Activated naive CD8-positive, alpha-beta T cell treated with anti-CD3 and anti-CD28 coated beads, Interleukin-2, amount 50 U/mL, for 24 hours (primary cell): Measurements from ENCODE around the gene DNASE1L2.
"Not testable (repeated sequence)": the region's sequence is repeated elsewhere in the genome, so short reads cannot be mapped to it uniquely, and the experiment has no call there.

Experiments
- ATAC-seq: fragments of 150-1000 bp; cut with Tn5 transposase; one replicate; pipeline ENCODE4 v1.10.0; 2021
- DNase-seq: peaks from one replicate; pipeline ENCODE4 v3.0.0; 2021
- H3K27ac Mint-ChIP-seq: one replicate; pipeline ENCODE4 v1.8.0; 2021; ENCODE audit warnings: mild to moderate bottlenecking, mixed read lengths
- H3K27me3 Mint-ChIP-seq: one replicate; pipeline ENCODE4 v1.8.0; 2021; ENCODE audit warnings: mixed read lengths
- H3K36me3 Mint-ChIP-seq: one replicate; pipeline ENCODE4 v1.8.0; 2021; ENCODE audit warnings: low read depth, mixed read lengths
- H3K4me1 Mint-ChIP-seq: one replicate; pipeline ENCODE4 v1.8.0; 2021; ENCODE audit warnings: mixed read lengths
- H3K4me3 Mint-ChIP-seq: one replicate; pipeline ENCODE4 v1.8.0; 2021; ENCODE audit warnings: mild to moderate bottlenecking, moderate library complexity, mixed read lengths
- H3K9me3 Mint-ChIP-seq: one replicate; pipeline ENCODE4 v1.8.0; 2021; ENCODE audit warnings: mixed read lengths

DNASE1L2 gene

DNA sequence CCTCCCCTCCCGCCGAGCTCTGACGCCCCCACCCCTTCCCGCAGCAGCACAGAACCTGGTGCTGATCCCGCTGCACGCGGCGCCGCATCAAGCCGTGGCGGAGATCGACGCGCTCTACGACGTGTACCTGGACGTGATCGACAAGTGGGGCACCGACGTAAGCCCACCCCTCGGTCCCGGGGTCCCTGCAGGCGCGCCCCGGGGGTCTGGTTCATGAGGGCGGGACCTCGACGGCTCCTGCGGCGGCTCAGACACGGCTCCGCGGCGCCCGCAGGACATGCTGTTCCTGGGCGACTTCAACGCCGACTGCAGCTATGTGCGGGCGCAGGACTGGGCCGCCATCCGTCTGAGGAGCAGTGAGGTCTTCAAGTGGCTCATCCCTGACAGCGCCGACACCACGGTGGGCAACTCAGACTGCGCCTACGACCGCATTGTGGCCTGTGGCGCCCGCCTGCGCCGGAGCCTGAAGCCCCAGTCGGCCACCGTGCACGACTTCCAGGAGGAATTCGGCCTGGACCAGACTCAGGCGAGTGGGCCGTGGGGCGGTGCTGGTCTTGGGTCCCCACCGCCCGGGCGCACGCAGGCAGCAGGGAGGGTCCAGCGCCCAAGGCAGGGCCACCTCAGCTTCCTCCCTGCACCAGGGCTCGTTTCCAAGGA lies 1.4 kb downstream of the DNASE1L2 start:
- H3K4me1 Mint-ChIP-seq: no peaks in the 10 kb centered on the region
- no peak overlapping the region for H3K27ac Mint-ChIP-seq
- no peak overlapping the region for H3K4me3 Mint-ChIP-seq
- DNase-seq: no peak
- no peaks in the 10 kb centered on the region for H3K27me3 Mint-ChIP-seq
- no peak for ATAC-seq
- H3K9me3 Mint-ChIP-seq: no peaks in the 10 kb centered on the region
- peaks cover 14% of the 10 kb centered on the region for H3K36me3 Mint-ChIP-seq

DNA sequence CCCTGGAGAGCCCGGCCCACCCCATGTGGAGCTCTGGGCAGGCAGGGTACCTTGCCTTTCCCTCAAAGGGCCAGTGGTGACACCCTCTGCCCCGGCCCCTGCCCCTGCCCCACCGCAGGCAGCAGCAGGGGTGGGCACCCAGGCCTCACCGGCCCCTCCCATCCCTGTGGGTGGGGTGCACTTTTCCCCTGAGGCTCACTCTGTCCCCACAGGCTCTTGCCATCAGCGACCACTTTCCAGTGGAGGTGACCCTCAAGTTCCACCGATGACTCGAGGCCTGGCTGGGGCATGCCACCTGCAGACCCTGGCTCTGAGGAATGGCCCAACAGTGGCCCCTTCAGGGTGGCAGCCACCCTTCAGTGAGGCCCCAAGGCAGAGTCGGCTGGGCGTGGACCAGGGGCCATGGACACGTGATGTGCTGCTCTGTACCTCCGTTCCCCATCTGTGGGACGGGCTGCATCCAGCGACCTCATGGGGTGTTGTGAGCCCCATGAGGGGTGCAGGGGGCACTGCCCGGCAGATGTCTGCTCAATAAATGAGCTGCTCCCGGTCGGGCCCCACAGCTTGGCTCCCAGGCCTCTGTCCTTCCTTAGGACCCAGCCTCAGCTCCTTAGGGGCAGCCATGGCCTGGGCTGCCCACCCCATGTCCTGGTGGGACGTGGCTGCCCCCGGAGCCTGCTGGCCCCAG lies 2.0 kb downstream of the DNASE1L2 start:
- H3K36me3 Mint-ChIP-seq: peaks cover 14% of the 10 kb centered on the region
- DNase-seq (no peak), ATAC-seq (no peak)
- no peaks in the 10 kb centered on the region for H3K4me1 Mint-ChIP-seq
- H3K27ac Mint-ChIP-seq: no peak overlapping the region
- H3K27me3 Mint-ChIP-seq: no peaks in the 10 kb centered on the region
- H3K9me3 Mint-ChIP-seq: no peaks in the 10 kb centered on the region
- no peak overlapping the region for H3K4me3 Mint-ChIP-seq

DNA sequence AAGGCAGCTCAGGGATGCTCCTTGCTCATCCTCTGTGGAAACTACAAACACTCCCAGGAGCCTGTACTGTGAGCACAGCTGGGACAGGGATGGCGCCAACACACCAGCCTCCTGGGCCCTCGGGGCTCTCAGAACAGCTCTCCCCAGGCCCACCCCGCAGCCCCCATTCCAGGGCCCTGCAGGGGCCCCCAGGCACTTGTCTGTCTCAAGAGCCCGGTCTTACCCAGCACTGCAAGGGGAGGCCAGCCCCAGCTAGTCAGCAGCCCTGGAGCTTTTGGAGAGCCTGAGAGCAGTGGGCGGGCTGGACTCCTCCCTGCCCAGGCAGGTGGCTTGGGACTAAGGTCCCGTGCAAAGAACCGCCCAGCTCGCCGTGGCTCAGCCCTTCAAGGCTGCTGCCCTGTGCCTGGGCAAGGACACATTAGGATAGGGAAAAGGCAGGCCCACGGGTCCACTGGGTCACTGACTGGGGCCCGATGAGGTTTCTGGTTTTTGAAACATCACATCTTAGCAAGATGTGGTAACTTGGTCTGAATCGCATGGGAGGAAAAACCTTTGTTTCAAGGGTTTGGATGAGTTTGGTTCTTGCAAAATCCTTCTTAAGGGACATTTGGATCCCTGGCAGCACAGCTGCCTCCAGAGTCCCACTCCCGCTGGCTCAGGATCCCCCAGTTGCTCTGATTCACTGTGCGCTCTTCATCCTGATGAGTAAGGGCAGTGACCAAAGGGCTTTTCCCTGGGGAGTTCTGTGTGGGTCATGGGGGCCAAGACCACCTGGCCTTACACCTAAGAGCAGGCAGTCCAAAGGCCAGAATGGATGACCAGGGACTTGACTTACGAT lies 2.8 kb downstream of the DNASE1L2 start:
- DNase-seq (no peak), ATAC-seq (no peak)
- no peaks in the 10 kb centered on the region for H3K27me3 Mint-ChIP-seq
- no peak overlapping the region for H3K27ac Mint-ChIP-seq
- H3K36me3 Mint-ChIP-seq: peaks cover 10% of the 10 kb centered on the region
- H3K4me3 Mint-ChIP-seq: no peak overlapping the region
- H3K9me3 Mint-ChIP-seq: no peaks in the 10 kb centered on the region
- no peaks in the 10 kb centered on the region for H3K4me1 Mint-ChIP-seq

DNA sequence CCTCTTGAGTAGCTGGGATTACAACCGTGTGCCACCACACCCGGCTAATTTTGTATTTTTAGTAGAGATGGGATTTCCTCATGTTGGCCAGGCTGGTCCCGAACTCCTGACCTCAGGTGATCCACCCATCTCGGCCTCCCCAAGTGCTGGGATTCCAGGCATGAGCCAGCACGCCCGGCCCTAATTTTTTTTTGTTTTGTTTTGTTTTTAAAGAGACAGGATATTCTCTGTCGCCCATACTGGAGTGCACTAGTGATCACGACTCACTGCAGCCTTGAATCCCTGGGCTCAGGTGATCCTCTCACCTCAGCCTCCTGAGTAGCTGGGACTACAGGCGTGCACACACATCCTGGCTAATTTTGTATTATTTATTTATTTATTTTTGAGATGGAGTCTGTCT lies 4.1 kb downstream of the DNASE1L2 start:
- H3K27me3 Mint-ChIP-seq, H3K36me3 Mint-ChIP-seq, H3K27ac Mint-ChIP-seq, H3K9me3 Mint-ChIP-seq, DNase-seq, H3K4me1 Mint-ChIP-seq, H3K4me3 Mint-ChIP-seq, ATAC-seq: not testable (repeated sequence)

- no peaks in the 10 kb centered on the region for H3K27me3 Mint-ChIP-seq
- peaks cover 3% of the 10 kb centered on the region for H3K36me3 Mint-ChIP-seq
- H3K27ac Mint-ChIP-seq: no peak overlapping the region
- H3K4me3 Mint-ChIP-seq: no peak overlapping the region
- DNase-seq (no peak), ATAC-seq (no peak)
- H3K9me3 Mint-ChIP-seq: no peaks in the 10 kb centered on the region
- H3K4me1 Mint-ChIP-seq: no peaks in the 10 kb centered on the region
Measured at GRCh38 chr16:2242598-2242997, 6.4 kb downstream of the DNASE1L2 start.

DNA sequence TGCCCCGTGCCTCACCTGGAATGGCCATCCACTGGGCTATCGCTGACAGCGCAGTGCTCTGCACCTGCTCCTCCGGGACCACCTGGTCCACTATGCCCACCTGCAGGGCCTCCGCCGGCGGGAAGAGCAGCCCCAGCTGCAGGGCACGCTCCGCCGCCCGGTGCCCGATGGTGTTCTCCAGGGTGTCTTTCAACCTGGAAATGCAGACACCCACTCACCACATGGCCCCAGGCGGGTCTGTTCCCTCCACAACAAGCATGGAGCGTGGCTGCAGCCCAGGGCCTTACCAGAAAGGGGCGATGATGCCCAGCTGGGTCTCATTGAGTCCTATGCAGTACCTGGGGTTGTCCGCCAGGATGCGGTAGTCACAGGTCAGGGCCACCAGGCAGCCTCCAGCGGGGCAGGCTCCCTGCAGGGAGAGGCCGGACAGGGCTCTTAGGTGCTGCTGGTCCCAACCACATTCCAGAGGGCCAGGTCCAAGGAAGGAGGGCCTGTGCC lies 6.8 kb downstream of the DNASE1L2 start:
- no peak overlapping the region for H3K27ac Mint-ChIP-seq
- no peak for ATAC-seq
- DNase-seq: no peak
- no peaks in the 10 kb centered on the region for H3K27me3 Mint-ChIP-seq
- H3K9me3 Mint-ChIP-seq: no peaks in the 10 kb centered on the region
- H3K4me1 Mint-ChIP-seq: no peaks in the 10 kb centered on the region
- peaks cover 3% of the 10 kb centered on the region for H3K36me3 Mint-ChIP-seq
- H3K4me3 Mint-ChIP-seq: no peak overlapping the region

DNA sequence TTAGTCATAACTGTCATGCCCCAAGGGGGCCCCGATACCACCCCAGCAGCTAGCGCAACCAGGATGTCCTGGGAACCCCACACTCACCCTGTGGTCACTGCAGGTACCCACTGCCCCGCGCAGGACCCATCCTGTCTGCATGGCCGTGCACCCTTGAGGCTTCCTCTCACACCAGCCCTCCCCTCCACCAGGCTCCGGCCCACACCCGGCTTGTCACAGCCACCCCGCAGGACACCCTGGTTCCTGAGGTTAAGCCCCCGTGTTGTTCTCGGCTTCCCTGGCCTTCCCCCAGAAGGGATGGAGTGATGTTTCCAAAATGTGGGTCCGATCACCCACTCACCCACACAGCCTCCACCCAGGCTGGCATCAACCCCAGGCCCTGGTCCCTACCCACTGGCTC lies 7.5 kb downstream of the DNASE1L2 start:
- DNase-seq (no peak), ATAC-seq (no peak)
- Mint-ChIP-seq H3K27me3 (no peaks in the 10 kb centered on the region), H3K9me3 (no peaks in the 10 kb centered on the region), H3K4me3 (no peak overlapping the region), H3K27ac (no peak overlapping the region), H3K36me3 (peaks cover 6% of the 10 kb centered on the region), H3K4me1 (no peaks in the 10 kb centered on the region)

- no peaks in the 10 kb centered on the region for H3K9me3 Mint-ChIP-seq
- H3K27me3 Mint-ChIP-seq: no peaks in the 10 kb centered on the region
- H3K4me1 Mint-ChIP-seq: no peaks in the 10 kb centered on the region
- DNase-seq: no peak
- H3K27ac Mint-ChIP-seq: no peak overlapping the region
- peaks cover 6% of the 10 kb centered on the region for H3K36me3 Mint-ChIP-seq
- no peak for ATAC-seq
- H3K4me3 Mint-ChIP-seq: no peak overlapping the region
Measured at GRCh38 chr16:2244301-2244700, 8.1 kb downstream of the DNASE1L2 start.

DNA sequence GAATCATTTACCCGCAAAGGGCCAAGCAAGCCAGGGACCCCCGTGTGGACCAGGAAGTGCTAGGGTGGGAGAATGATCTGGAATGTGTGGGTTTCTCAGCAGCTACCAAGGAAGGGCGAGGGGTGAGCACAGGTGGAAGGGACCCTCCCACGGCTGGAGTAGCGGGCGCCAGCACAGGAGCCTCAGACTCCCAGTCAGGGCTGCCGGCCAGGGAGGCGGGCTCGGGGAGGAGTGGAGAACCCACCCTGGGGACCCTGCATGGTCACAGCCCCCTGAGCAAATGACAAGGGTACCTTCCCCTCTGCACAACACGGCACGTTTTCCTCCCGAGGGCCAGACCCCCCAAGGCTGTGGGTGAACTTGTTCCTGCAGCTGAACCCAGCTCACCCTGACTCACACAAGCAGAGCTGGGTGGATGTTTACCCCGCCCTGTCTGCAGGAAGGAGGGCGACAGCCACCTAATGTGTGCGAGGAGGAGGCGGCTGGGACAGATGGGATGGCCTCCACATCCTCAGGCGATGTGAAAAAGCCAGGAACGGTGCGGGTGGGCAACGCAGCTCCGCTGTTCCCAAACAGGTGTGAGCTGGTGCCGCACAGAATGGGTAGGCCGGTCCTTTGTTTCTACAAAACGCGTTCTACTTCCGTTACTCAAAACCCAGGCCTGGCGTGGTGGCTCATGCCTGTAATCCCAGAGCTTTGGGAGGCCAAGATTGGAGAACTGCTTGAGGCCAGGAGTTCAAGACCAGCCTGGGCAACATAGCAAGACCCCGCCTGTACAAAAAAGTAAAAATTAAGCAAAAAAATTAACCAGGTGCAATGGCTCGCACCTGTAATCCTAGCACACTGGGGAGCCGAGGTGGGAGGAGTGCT lies 8.9 kb downstream of the DNASE1L2 start:
- Mint-ChIP-seq H3K36me3 (peaks cover 8% of the 10 kb centered on the region), H3K4me3 (no peak overlapping the region)

GRCh38 chr16:2246301-2246885 lies 10.1 kb downstream of the DNASE1L2 start:
- Mint-ChIP-seq H3K27me3 (no peaks in the 10 kb centered on the region), H3K36me3 (peaks cover 8% of the 10 kb centered on the region), H3K9me3 (no peaks in the 10 kb centered on the region), H3K4me3 (no peak overlapping the region), H3K27ac (no peak overlapping the region), H3K4me1 (peaks cover 8% of the 10 kb centered on the region)
- ATAC-seq (no peak), DNase-seq (no peak)

More for the DNA sequence above, 8.9 kb downstream of the DNASE1L2 start:
- no peak for DNase-seq
- Mint-ChIP-seq H3K27ac (no peak overlapping the region), H3K9me3 (no peaks in the 10 kb centered on the region), H3K4me1 (peaks cover 2% of the 10 kb centered on the region), H3K27me3 (no peaks in the 10 kb centered on the region)
- ATAC-seq: no peak

GRCh38 chr16:2250652-2251295 lies 14.5 kb downstream of the DNASE1L2 start:
- no peaks in the 10 kb centered on the region for H3K9me3 Mint-ChIP-seq
- H3K27ac Mint-ChIP-seq: peak overlapping the region; percentile 88
- no peaks in the 10 kb centered on the region for H3K27me3 Mint-ChIP-seq
- peak overlapping the region; percentile 87 for H3K4me3 Mint-ChIP-seq
- no peak for ATAC-seq
- peaks cover 27% of the 10 kb centered on the region for H3K36me3 Mint-ChIP-seq
- H3K4me1 Mint-ChIP-seq: peaks cover 13% of the 10 kb centered on the region
- peak; percentile 44 for DNase-seq

DNA sequence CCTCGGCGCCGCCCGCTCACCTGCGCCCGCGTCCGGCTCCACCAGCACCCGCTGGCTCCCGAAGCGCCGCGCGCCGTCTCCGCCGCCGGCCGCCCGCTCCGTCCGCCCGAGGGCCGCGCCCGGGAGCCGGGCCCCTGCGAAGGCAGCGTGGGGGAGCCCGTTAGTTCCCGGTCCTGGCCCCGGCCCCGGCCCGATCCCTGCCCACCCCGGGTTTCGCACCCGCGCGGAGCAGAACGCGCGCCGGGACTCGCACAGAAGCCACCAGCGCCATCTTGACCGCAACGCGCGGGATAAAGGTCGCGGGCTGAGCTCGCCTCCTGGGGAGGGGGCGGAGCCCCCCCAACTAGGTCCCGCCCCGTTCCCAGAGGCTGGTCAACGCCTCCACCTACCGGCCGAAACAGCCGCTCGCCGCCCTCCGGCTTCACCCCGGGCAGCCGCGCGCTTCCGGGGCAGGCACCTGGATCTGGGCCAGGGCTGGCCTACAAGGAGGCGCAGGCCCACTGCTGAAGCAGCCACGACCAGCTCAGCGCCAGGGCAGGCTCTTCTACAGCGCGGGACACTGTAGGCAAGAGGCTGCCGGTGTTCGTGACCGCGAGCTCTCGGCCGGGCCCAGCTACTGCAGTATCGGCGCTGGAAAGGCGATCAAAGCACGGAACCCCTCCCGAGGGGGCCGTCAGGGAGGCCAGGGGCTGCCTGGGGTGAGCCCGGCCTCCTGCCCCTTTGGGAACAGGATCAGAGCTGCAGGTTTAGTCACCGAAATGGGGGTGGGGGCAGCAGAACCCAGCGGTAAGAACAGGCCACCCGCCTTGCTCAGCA lies 15.3 kb downstream of the DNASE1L2 start, which contains the start of gene ECI1:
Gene ECI1, minus strand, starts transcription at position 292 of the 816 bp plus-strand sequence. Its CDS starts 21 bp downstream, at position 271.
- peak within 1 kb of the TSS; percentile 88 for H3K27ac Mint-ChIP-seq
- H3K27me3 Mint-ChIP-seq: no peaks in the 10 kb centered on the region
- peak; percentile 88 for ATAC-seq
- DNase-seq: peak; percentile 92
- H3K4me1 Mint-ChIP-seq: peaks cover 15% of the 10 kb centered on the region
- H3K9me3 Mint-ChIP-seq: no peaks in the 10 kb centered on the region
- peak within 1 kb of the TSS; percentile 87 for H3K4me3 Mint-ChIP-seq
- H3K36me3 Mint-ChIP-seq: peaks cover 34% of the 10 kb centered on the region

- Mint-ChIP-seq H3K27me3 (no peaks in the 10 kb centered on the region), H3K36me3 (peaks cover 45% of the 10 kb centered on the region), H3K27ac (no peak overlapping the region), H3K9me3 (no peaks in the 10 kb centered on the region), H3K4me3 (no peak overlapping the region), H3K4me1 (peaks cover 15% of the 10 kb centered on the region)
- no peak for DNase-seq
- ATAC-seq: no peak
Measured at GRCh38 chr16:2252806-2253148, 16.5 kb downstream of the DNASE1L2 start.
